ENCODE measurements around the gene ACTR3C.

ACTR3C gene

DNA sequence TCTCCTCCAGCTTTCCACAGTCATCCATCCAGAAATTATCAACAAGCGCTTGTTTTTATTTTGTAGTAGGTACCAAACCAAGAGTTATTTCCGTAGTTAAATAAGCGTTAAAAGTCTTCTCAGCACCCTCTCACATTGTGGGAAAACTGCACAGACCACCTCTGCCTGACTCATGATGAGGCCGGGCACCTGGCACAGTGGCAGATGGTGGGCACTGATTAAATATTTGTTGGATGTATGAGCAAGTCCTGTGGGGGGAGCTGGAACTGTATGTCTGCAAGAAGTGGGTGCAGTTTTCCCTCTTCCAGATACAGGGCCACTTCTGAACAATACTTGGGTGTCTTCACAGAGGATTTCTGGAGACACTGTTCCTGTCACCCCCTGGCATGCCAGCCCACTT is 40.0 kb upstream of the ACTR3C start:
- Mint-ChIP-seq H3K27ac (no peak overlapping the region), H3K4me3 (no peak overlapping the region), H3K36me3 (peaks cover 17% of the 10 kb centered on the region), H3K9me3 (no peaks in the 10 kb centered on the region), H3K4me1 (peaks cover 20% of the 10 kb centered on the region)
- DNase-seq (ENCODE audit: low spot score in 2 of 2) (no peak), ATAC-seq (no peak)

GRCh38 chr7:150361807-150362621 is 38.7 kb upstream of the ACTR3C start:
- Mint-ChIP-seq H3K36me3 (peaks cover 9% of the 10 kb centered on the region), H3K27ac (no peak overlapping the region), H3K9me3 (no peaks in the 10 kb centered on the region), H3K4me1 (peaks cover 34% of the 10 kb centered on the region), H3K4me3 (no peak overlapping the region)
- DNase-seq (ENCODE audit: low spot score in 2 of 2) (no peak), ATAC-seq (no peak)

DNA sequence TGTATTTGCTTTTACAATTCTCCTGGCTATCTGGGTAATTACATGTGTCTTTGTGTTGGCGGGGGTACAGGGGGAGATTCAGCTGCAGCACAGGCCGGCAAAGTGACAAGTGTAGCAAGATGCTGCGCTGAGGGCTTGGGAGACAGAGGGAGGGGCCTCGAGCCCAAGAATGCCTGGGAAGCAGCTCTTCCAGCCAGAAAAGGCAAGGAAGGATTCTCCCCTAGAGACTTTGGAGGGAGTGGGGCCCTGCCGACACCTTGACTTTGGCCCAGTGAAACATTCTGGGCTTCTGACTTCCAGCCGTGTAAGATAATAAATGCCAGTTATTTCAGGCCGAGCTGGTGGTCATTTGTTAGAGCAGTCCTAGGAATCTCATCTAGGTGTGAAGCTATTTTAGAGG is 38.1 kb upstream of the ACTR3C start:
- Mint-ChIP-seq H3K4me1 (peaks cover 34% of the 10 kb centered on the region), H3K9me3 (no peaks in the 10 kb centered on the region), H3K4me3 (no peak overlapping the region), H3K27ac (no peak overlapping the region), H3K36me3 (peaks cover 9% of the 10 kb centered on the region)
- DNase-seq (ENCODE audit: low spot score in 2 of 2) (no peak), ATAC-seq (no peak)

- Mint-ChIP-seq H3K4me1 (peaks cover 34% of the 10 kb centered on the region), H3K4me3 (no peak overlapping the region), H3K27ac (peak overlapping the region; percentile 90), H3K36me3 (peaks cover 9% of the 10 kb centered on the region), H3K9me3 (no peaks in the 10 kb centered on the region)
- no peak for DNase-seq (ENCODE audit: low spot score in 2 of 2)
- ATAC-seq, result no peak
Measured at GRCh38 chr7:150360363-150361058, 37.2 kb upstream of the ACTR3C start.

- peaks cover 34% of the 10 kb centered on the region for H3K4me1 Mint-ChIP-seq
- DNase-seq (ENCODE audit: low spot score in 2 of 2) (no peak), ATAC-seq (no peak)
- H3K36me3 Mint-ChIP-seq, result peaks cover 9% of the 10 kb centered on the region
- peak overlapping the region; percentile 90 for H3K27ac Mint-ChIP-seq
- H3K4me3 Mint-ChIP-seq, result no peak overlapping the region
- no peaks in the 10 kb centered on the region for H3K9me3 Mint-ChIP-seq
Measured at GRCh38 chr7:150359622-150360362, 36.4 kb upstream of the ACTR3C start.

DNA sequence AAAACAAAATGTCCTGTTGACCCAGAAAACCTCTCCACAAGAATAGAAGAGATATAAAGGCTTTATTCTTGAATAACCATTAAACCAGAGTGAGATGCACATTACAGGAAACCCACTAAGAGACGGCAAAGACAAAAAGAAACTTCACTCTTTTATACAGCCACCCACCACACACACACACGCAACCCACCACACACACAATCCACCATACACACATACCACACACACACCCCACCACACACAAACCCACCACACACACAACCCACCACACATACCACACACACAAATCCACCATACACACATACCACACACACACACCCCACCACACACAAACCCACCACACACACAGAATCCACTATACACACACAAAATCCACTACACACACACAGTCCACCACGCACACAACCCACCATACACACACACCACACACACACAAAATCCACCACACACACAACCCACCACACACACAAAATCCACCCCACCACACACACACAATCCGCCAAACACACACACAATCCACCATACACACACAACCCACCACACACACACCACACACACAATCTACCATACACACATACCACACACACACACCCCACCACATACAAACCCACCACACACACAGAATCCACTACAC is 35.8 kb upstream of the ACTR3C start:
- no peak overlapping the region for H3K4me3 Mint-ChIP-seq
- H3K27ac Mint-ChIP-seq, result peak overlapping the region; percentile 33
- H3K4me1 Mint-ChIP-seq, result peaks cover 34% of the 10 kb centered on the region
- H3K9me3 Mint-ChIP-seq, result no peaks in the 10 kb centered on the region
- ATAC-seq, result no peak
- DNase-seq (ENCODE audit: low spot score in 2 of 2), result no peak
- H3K36me3 Mint-ChIP-seq, result peaks cover 9% of the 10 kb centered on the region

DNA sequence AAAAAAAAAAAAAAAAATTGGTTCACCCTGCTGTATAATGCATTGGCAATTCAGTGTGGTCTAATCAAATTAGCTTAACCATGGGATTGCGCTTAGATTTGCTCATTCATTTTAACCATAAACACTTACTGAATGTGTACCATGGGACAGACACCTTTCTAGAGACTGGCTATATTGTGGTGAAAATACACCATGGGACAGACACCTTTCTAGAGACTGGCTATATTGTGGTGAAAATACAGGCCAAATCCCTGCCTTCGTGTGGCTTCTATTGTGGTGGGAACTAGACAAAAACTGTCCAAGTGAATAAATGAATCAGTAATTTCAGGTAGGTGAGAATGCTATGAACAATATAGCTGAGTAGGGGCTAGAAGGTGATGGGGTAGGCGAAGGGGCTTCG is 35.1 kb upstream of the ACTR3C start:
- Mint-ChIP-seq H3K9me3 (no peaks in the 10 kb centered on the region), H3K4me3 (no peak overlapping the region), H3K4me1 (peaks cover 34% of the 10 kb centered on the region), H3K36me3 (peaks cover 9% of the 10 kb centered on the region), H3K27ac (peak overlapping the region; percentile 33)
- ATAC-seq, result peak; percentile 53
- DNase-seq (ENCODE audit: low spot score in 2 of 2), result no peak

- Mint-ChIP-seq H3K36me3 (peaks cover 9% of the 10 kb centered on the region), H3K9me3 (no peaks in the 10 kb centered on the region), H3K4me3 (peak overlapping the region; percentile 44), H3K4me1 (peaks cover 34% of the 10 kb centered on the region), H3K27ac (peak overlapping the region; percentile 33)
- ATAC-seq (peak; percentile 53), DNase-seq (ENCODE audit: low spot score in 2 of 2) (no peak)
Measured at GRCh38 chr7:150357771-150358427, 34.6 kb upstream of the ACTR3C start.

GRCh38 chr7:150357270-150357669 is 33.9 kb upstream of the ACTR3C start:
- DNase-seq (ENCODE audit: low spot score in 2 of 2), result peak; percentile 27 to 73
- no peaks in the 10 kb centered on the region for H3K9me3 Mint-ChIP-seq
- peak; percentile 91 for ATAC-seq
- peaks cover 34% of the 10 kb centered on the region for H3K4me1 Mint-ChIP-seq
- peak overlapping the region; percentile 44 for H3K4me3 Mint-ChIP-seq
- H3K27ac Mint-ChIP-seq, result peak overlapping the region; percentile 11
- peaks cover 9% of the 10 kb centered on the region for H3K36me3 Mint-ChIP-seq

GRCh38 chr7:150356265-150356897 is 33.0 kb upstream of the ACTR3C start:
- peaks cover 34% of the 10 kb centered on the region for H3K4me1 Mint-ChIP-seq
- no peak overlapping the region for H3K27ac Mint-ChIP-seq
- no peak overlapping the region for H3K4me3 Mint-ChIP-seq
- ATAC-seq (no peak), DNase-seq (ENCODE audit: low spot score in 2 of 2) (no peak)
- H3K9me3 Mint-ChIP-seq, result no peaks in the 10 kb centered on the region
- peaks cover 9% of the 10 kb centered on the region for H3K36me3 Mint-ChIP-seq

DNA sequence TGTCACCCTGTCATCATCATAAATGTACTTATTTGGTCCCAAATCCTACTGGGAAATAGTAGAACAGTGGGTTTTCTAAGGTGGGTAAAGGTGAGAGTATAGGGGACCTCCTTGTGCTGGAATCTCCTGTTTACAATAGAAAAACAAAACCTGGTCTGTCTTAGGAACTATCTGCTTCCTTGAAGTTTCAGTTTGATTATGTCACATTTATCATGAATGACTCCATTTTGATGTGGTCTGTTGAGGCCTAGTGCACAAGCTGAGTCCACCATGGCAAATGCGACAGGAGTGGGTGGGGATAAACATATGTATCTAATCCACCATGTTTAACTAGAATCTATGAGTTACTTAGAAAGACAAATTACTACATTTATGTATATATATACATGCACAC is 32.3 kb upstream of the ACTR3C start:
- H3K36me3 Mint-ChIP-seq, result peaks cover 9% of the 10 kb centered on the region
- DNase-seq (ENCODE audit: low spot score in 2 of 2) (no peak), ATAC-seq (no peak)
- H3K9me3 Mint-ChIP-seq, result no peaks in the 10 kb centered on the region
- H3K4me3 Mint-ChIP-seq, result no peak overlapping the region
- no peak overlapping the region for H3K27ac Mint-ChIP-seq
- peaks cover 34% of the 10 kb centered on the region for H3K4me1 Mint-ChIP-seq

GRCh38 chr7:150351587-150352194 is 28.3 kb upstream of the ACTR3C start:
- DNase-seq (ENCODE audit: low spot score in 2 of 2), result no peak
- H3K36me3 Mint-ChIP-seq, result no peaks in the 10 kb centered on the region
- no peak for ATAC-seq
- H3K4me1 Mint-ChIP-seq, result no peaks in the 10 kb centered on the region
- no peak overlapping the region for H3K27ac Mint-ChIP-seq
- no peaks in the 10 kb centered on the region for H3K9me3 Mint-ChIP-seq
- H3K4me3 Mint-ChIP-seq, result no peak overlapping the region

DNA sequence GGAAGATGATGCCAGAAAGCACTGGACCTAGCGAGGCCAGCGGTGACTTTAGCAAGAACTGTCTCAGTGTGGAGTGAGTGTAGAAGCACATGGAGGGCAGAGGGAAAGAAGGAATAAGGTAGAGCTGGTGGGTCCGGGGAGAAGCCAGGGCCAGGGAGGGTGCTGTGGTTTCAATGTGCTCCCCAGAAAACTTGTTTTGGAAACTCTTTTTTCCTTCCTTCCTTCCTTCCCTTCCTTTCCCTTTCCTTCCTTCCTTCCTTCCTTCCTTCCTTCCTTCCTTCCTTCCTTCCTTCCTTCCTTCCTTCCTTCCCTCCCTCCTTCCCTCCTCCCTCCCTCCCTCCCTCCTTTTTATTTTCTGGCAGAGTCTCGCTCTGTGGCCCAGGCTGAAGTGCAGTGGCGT is 23.6 kb upstream of the ACTR3C start:
- no peak for DNase-seq (ENCODE audit: low spot score in 2 of 2)
- no peak overlapping the region for H3K4me3 Mint-ChIP-seq
- no peaks in the 10 kb centered on the region for H3K4me1 Mint-ChIP-seq
- H3K36me3 Mint-ChIP-seq, result no peaks in the 10 kb centered on the region
- no peak for ATAC-seq
- no peak overlapping the region for H3K27ac Mint-ChIP-seq
- H3K9me3 Mint-ChIP-seq, result no peaks in the 10 kb centered on the region

DNA sequence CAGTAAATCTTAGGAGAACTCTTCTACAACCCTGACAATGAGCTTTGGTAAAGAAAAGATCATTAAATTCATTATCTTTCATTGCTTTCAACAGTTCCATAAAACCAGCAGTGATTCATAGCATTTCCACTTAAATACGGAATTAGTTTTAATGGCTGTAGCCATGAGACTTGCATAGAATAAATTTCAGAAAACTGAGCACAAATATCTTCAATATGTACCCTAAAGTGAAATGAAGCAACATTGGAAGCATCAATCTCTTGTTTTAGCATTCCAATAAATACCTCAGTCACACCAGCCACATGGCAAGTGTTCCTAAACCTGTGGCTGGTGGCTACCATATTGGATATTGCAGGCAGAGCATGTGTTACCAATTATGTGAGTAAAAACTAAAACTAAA is 21.7 kb upstream of the ACTR3C start:
- no peaks in the 10 kb centered on the region for H3K9me3 Mint-ChIP-seq
- H3K4me3 Mint-ChIP-seq, result no peak overlapping the region
- ATAC-seq, result no peak
- no peaks in the 10 kb centered on the region for H3K36me3 Mint-ChIP-seq
- H3K27ac Mint-ChIP-seq, result no peak overlapping the region
- no peak for DNase-seq (ENCODE audit: low spot score in 2 of 2)
- peaks cover 10% of the 10 kb centered on the region for H3K4me1 Mint-ChIP-seq

Data from stimulated activated effector memory CD8-positive, alpha-beta T cell treated with anti-CD3 and anti-CD28 coated beads, Interleukin-12 subunit alpha, Interleukin-12 subunit beta, amount 100 ng/mL, for 72 hours (primary cell).